NCI-H526 (cell line): ENCODE results near the gene ZNF536.
A peak's percentile ranks its signal among the peaks of the same experiment; 100 is the strongest.

Source experiments
- DNase-seq, 2 experiments: peaks; one replicate each; lab custom pipeline; 2025; lab: John Stamatoyannopoulos, UW

ZNF536 gene

GRCh38 chr19:30363073-30363472 lies 9.1 kb upstream of the ZNF536 start:
- no peak for DNase-seq

GRCh38 chr19:30364866-30365800 lies 7.1 kb upstream of the ZNF536 start:
- no peak for DNase-seq

- no peak for DNase-seq
Measured at GRCh38 chr19:30366282-30366681, 5.9 kb upstream of the ZNF536 start.

GRCh38 chr19:30367006-30367405 lies 5.2 kb upstream of the ZNF536 start:
- no peak for DNase-seq

- DNase-seq, result no peak
Measured at GRCh38 chr19:30367421-30367820, 4.8 kb upstream of the ZNF536 start.

- DNase-seq, result no peak
Measured at GRCh38 chr19:30369833-30370232, 2.4 kb upstream of the ZNF536 start.

GRCh38 chr19:30371161-30371836 lies 885 bp upstream of the ZNF536 start:
- peak in 1 of 2 experiments; percentile 32 for DNase-seq

GRCh38 chr19:30373593-30373992 lies 1.4 kb downstream of the ZNF536 start:
- peak; percentile 76 to 90 for DNase-seq

- no peak for DNase-seq
Measured at GRCh38 chr19:30374539-30374864, 2.3 kb downstream of the ZNF536 start.

- DNase-seq, result peak; percentile 17 to 72
Measured at GRCh38 chr19:30374865-30375552, 2.8 kb downstream of the ZNF536 start.

- DNase-seq, result no peak
Measured at GRCh38 chr19:30375553-30376031, 3.4 kb downstream of the ZNF536 start.

- peak in 1 of 2 experiments; percentile 25 for DNase-seq
Measured at GRCh38 chr19:30376272-30376671, 4.1 kb downstream of the ZNF536 start.

- DNase-seq, result no peak
Measured at GRCh38 chr19:30376826-30377425, 4.7 kb downstream of the ZNF536 start.

GRCh38 chr19:30378701-30379100 lies 6.5 kb downstream of the ZNF536 start:
- no peak for DNase-seq

- no peak for DNase-seq
Measured at GRCh38 chr19:30379841-30380610, 7.8 kb downstream of the ZNF536 start.

- no peak for DNase-seq
Measured at GRCh38 chr19:30381366-30381765, 9.2 kb downstream of the ZNF536 start.

- no peak for DNase-seq
Measured at GRCh38 chr19:30385174-30385573, 13.0 kb downstream of the ZNF536 start.

- no peak for DNase-seq
Measured at GRCh38 chr19:30385666-30386065, 13.5 kb downstream of the ZNF536 start.

GRCh38 chr19:30386551-30387143 lies 14.5 kb downstream of the ZNF536 start:
- no peak for DNase-seq

- DNase-seq, result no peak
Measured at GRCh38 chr19:30387311-30388115, 15.3 kb downstream of the ZNF536 start.
